ENCODE measurements around the gene GIN1. TPM values are rescaled to one million over a fixed set of nuclear protein-coding genes. Genes with fewer than 3 reads are reported as not detected.

Gene GIN1
- total and polyA plus RNA-seq, 2 experiments from 2014 or later: 5.8 to 9.6 TPM

DNA sequence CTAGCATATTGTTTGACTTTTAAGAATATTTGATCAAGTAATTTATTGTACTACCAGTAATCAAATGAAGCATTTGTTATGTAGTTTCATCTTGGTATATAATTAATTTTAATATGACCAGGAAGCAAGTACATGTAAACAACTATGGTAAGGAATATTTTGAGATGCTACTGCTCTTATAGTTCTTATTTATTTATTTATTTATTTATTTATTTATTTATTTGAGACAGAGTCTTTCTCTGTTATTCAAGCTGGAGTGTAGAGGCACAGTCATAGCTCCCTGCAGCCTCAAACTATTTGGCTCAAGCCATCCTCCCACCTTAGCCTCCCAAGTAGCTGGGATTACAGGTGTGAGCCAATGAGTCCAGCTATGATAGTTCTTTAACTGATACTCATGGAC lies 8.3 kb upstream of the GIN1 start:
- no peaks in the 10 kb centered on the region for H3K4me1 Mint-ChIP-seq
- H3K36me3 ChIP-seq (ENCODE audit: insufficient read depth): no peaks in the 10 kb centered on the region
- H3K27me3 ChIP-seq (ENCODE audit: insufficient read depth): no peaks in the 10 kb centered on the region
- 0 out of 2 replicates have a peak overlapping the region, but pooled peaks have one; percentile 39 for H3K27ac Mint-ChIP-seq
- H3K27me3 Mint-ChIP-seq (ENCODE audit: insufficient read depth, low read depth, poor library complexity): no peaks in the 10 kb centered on the region
- no peak overlapping the region for H3K4me2 ChIP-seq
- no peaks in the 10 kb centered on the region for H3K36me3 Mint-ChIP-seq (ENCODE audit: low read depth)
- TF ChIP-seq POLR2AphosphoS5 (IDR thresholded peaks at IDR 0.05; ENCODE audit: low read depth) (no peak), JUNB (IDR thresholded peaks at IDR 0.05; ENCODE audit: unreplicated experiment) (no peak), NANOG (IDR thresholded peaks at IDR 0.05; ENCODE audit: borderline replicate concordance) (no peak), EZH2phosphoT487 (IDR thresholded peaks at IDR 0.05; ENCODE audit: unreplicated experiment) (no peak), STAT1 (IDR thresholded peaks at IDR 0.05; ENCODE audit: unreplicated experiment) (no peak), EZH2 (IDR thresholded peaks at IDR 0.05; ENCODE audit: low read depth, unreplicated experiment) (no peak), CREB1 (CRISPR knock-in tag; IDR thresholded peaks at IDR 0.05; ENCODE audit: low read depth) (no peak), ZNF114 (CRISPR knock-in tag; IDR thresholded peaks at IDR 0.05) (no peak), ZNF331 (CRISPR knock-in tag; IDR thresholded peaks at IDR 0.05; ENCODE audit: low read depth) (no peak)
- TF ChIP-seq, protein P1, sequence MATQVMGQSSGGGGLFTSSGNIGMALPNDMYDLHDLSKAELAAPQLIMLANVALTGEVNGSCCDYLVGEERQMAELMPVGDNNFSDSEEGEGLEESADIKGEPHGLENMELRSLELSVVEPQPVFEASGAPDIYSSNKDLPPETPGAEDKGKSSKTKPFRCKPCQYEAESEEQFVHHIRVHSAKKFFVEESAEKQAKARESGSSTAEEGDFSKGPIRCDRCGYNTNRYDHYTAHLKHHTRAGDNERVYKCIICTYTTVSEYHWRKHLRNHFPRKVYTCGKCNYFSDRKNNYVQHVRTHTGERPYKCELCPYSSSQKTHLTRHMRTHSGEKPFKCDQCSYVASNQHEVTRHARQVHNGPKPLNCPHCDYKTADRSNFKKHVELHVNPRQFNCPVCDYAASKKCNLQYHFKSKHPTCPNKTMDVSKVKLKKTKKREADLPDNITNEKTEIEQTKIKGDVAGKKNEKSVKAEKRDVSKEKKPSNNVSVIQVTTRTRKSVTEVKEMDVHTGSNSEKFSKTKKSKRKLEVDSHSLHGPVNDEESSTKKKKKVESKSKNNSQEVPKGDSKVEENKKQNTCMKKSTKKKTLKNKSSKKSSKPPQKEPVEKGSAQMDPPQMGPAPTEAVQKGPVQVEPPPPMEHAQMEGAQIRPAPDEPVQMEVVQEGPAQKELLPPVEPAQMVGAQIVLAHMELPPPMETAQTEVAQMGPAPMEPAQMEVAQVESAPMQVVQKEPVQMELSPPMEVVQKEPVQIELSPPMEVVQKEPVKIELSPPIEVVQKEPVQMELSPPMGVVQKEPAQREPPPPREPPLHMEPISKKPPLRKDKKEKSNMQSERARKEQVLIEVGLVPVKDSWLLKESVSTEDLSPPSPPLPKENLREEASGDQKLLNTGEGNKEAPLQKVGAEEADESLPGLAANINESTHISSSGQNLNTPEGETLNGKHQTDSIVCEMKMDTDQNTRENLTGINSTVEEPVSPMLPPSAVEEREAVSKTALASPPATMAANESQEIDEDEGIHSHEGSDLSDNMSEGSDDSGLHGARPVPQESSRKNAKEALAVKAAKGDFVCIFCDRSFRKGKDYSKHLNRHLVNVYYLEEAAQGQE (IDR thresholded peaks at IDR 0.05; ENCODE audit: unreplicated experiment): no peak
- TF ChIP-seq, protein P2, sequence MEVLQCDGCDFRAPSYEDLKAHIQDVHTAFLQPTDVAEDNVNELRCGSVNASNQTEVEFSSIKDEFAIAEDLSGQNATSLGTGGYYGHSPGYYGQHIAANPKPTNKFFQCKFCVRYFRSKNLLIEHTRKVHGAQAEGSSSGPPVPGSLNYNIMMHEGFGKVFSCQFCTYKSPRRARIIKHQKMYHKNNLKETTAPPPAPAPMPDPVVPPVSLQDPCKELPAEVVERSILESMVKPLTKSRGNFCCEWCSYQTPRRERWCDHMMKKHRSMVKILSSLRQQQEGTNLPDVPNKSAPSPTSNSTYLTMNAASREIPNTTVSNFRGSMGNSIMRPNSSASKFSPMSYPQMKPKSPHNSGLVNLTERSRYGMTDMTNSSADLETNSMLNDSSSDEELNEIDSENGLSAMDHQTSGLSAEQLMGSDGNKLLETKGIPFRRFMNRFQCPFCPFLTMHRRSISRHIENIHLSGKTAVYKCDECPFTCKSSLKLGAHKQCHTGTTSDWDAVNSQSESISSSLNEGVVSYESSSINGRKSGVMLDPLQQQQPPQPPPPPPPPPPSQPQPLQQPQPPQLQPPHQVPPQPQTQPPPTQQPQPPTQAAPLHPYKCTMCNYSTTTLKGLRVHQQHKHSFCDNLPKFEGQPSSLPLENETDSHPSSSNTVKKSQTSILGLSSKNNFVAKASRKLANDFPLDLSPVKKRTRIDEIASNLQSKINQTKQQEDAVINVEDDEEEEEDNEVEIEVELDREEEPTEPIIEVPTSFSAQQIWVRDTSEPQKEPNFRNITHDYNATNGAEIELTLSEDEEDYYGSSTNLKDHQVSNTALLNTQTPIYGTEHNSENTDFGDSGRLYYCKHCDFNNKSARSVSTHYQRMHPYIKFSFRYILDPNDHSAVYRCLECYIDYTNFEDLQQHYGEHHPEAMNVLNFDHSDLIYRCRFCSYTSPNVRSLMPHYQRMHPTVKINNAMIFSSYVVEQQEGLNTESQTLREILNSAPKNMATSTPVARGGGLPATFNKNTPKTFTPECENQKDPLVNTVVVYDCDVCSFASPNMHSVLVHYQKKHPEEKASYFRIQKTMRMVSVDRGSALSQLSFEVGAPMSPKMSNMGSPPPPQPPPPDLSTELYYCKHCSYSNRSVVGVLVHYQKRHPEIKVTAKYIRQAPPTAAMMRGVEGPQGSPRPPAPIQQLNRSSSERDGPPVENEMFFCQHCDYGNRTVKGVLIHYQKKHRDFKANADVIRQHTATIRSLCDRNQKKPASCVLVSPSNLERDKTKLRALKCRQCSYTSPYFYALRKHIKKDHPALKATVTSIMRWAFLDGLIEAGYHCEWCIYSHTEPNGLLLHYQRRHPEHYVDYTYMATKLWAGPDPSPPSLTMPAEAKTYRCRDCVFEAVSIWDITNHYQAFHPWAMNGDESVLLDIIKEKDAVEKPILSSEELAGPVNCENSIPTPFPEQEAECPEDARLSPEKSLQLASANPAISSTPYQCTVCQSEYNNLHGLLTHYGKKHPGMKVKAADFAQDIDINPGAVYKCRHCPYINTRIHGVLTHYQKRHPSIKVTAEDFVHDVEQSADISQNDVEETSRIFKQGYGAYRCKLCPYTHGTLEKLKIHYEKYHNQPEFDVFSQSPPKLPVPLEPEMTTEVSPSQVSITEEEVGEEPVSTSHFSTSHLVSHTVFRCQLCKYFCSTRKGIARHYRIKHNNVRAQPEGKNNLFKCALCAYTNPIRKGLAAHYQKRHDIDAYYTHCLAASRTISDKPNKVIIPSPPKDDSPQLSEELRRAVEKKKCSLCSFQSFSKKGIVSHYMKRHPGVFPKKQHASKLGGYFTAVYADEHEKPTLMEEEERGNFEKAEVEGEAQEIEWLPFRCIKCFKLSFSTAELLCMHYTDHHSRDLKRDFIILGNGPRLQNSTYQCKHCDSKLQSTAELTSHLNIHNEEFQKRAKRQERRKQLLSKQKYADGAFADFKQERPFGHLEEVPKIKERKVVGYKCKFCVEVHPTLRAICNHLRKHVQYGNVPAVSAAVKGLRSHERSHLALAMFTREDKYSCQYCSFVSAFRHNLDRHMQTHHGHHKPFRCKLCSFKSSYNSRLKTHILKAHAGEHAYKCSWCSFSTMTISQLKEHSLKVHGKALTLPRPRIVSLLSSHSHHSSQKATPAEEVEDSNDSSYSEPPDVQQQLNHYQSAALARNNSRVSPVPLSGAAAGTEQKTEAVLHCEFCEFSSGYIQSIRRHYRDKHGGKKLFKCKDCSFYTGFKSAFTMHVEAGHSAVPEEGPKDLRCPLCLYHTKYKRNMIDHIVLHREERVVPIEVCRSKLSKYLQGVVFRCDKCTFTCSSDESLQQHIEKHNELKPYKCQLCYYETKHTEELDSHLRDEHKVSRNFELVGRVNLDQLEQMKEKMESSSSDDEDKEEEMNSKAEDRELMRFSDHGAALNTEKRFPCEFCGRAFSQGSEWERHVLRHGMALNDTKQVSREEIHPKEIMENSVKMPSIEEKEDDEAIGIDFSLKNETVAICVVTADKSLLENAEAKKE (CRISPR knock-in tag; IDR thresholded peaks at IDR 0.05): no peak
- TF ChIP-seq, protein P3, sequence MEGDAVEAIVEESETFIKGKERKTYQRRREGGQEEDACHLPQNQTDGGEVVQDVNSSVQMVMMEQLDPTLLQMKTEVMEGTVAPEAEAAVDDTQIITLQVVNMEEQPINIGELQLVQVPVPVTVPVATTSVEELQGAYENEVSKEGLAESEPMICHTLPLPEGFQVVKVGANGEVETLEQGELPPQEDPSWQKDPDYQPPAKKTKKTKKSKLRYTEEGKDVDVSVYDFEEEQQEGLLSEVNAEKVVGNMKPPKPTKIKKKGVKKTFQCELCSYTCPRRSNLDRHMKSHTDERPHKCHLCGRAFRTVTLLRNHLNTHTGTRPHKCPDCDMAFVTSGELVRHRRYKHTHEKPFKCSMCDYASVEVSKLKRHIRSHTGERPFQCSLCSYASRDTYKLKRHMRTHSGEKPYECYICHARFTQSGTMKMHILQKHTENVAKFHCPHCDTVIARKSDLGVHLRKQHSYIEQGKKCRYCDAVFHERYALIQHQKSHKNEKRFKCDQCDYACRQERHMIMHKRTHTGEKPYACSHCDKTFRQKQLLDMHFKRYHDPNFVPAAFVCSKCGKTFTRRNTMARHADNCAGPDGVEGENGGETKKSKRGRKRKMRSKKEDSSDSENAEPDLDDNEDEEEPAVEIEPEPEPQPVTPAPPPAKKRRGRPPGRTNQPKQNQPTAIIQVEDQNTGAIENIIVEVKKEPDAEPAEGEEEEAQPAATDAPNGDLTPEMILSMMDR (conservative IDR thresholded peaks at IDR 0.05; ENCODE audit: low read depth in 2 of 2): no peak
- TF ChIP-seq, protein P4, sequence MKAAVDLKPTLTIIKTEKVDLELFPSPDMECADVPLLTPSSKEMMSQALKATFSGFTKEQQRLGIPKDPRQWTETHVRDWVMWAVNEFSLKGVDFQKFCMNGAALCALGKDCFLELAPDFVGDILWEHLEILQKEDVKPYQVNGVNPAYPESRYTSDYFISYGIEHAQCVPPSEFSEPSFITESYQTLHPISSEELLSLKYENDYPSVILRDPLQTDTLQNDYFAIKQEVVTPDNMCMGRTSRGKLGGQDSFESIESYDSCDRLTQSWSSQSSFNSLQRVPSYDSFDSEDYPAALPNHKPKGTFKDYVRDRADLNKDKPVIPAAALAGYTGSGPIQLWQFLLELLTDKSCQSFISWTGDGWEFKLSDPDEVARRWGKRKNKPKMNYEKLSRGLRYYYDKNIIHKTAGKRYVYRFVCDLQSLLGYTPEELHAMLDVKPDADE (IDR thresholded peaks at IDR 0.05): no peak
- no peaks in the 10 kb centered on the region; the same call in 1 of the 2 replicates for H4K20me1 ChIP-seq (replicated peaks; ENCODE audit: insufficient read depth)
- DNase-seq (ENCODE audit: low spot score): no peak
- H3K79me2 ChIP-seq (replicated peaks; ENCODE audit: insufficient read depth): peaks cover 6% of the 10 kb centered on the region
- no peaks in the 10 kb centered on the region for H3K9me2 ChIP-seq (ENCODE audit: insufficient read depth)
- H3K4me1 ChIP-seq (ENCODE audit: insufficient read depth): no peaks in the 10 kb centered on the region
- ATAC-seq: no peak
- no peak overlapping the region for H3K4me3 Mint-ChIP-seq
- no peaks in the 10 kb centered on the region for H3F3A ChIP-seq (replicated peaks; ENCODE audit: low read depth)
- H3K4me3 ChIP-seq: no peak overlapping the region
- H3K9me3 Mint-ChIP-seq: no peaks in the 10 kb centered on the region
- H3K27ac ChIP-seq (ENCODE audit: low read depth): no peak overlapping the region
- H2AFZ ChIP-seq: no peak overlapping the region
